GM13976 (cell line): ENCODE data around the gene ANXA4.

Experiments used
- DNase-seq: peaks from one replicate; pipeline ENCODE4 v3.0.0; 2012; ENCODE audit warnings: low spot score
- in situ Hi-C: fragments of 300-500 bp; cut with MboI; formaldehyde crosslinking; loops from one replicate; pipeline ENCODE4 v1.12.0; 2022; ENCODE audit warnings: low sequenced_read_pairs, mixed read lengths, inconsistent platforms; ENCODE audit not compliant: unreplicated experiment
- TF ChIP-seq, protein P1 (sequence below): IDR thresholded peaks from 2 replicates; pipeline ENCODE4 v1.5.1; 2012; ENCODE audit warnings: borderline replicate concordance, mild to moderate bottlenecking; ENCODE audit not compliant: insufficient read depth; ENCODE audit errors: extremely low read depth, missing control alignments, control extremely low read depth

ANXA4 gene

DNA sequence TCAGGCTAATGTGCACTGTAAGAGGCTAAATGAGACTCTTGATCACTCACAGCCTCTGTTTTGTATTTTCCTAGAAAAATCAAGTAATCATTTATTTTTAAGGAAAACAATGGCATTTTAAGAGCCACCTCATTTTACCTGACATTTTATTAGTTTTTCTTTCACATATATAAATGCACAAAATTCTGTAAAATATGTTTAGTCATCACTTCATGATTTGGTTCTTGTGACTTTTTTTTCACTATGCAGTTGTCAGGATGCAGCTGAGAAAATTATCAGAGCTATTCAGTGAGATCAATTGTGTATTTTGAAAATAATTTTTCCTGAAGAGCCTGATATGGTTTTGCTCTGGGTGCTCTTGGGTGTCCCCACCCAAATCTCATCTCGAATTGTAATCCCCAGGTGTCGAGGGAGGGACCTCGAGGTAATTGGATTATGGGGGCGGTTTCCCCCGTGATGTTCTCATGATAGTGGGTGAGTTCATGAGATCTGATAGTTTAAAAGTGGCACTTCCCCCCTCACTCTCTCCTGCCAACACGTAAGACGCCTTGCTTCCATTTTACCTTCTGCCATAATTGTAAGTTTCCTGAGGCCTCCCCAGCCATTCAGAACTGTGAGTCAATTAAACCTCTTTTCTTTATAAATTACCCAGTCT, 16.1 kb upstream of the ANXA4 start:
- in situ Hi-C loops: loop anchor here (10.0 kb wide), 1 partner anchor 179 kb away; no protein-coding TSS in a partner anchor
- TF ChIP-seq, protein P1, sequence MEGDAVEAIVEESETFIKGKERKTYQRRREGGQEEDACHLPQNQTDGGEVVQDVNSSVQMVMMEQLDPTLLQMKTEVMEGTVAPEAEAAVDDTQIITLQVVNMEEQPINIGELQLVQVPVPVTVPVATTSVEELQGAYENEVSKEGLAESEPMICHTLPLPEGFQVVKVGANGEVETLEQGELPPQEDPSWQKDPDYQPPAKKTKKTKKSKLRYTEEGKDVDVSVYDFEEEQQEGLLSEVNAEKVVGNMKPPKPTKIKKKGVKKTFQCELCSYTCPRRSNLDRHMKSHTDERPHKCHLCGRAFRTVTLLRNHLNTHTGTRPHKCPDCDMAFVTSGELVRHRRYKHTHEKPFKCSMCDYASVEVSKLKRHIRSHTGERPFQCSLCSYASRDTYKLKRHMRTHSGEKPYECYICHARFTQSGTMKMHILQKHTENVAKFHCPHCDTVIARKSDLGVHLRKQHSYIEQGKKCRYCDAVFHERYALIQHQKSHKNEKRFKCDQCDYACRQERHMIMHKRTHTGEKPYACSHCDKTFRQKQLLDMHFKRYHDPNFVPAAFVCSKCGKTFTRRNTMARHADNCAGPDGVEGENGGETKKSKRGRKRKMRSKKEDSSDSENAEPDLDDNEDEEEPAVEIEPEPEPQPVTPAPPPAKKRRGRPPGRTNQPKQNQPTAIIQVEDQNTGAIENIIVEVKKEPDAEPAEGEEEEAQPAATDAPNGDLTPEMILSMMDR: no peak
- no peak for DNase-seq

DNA sequence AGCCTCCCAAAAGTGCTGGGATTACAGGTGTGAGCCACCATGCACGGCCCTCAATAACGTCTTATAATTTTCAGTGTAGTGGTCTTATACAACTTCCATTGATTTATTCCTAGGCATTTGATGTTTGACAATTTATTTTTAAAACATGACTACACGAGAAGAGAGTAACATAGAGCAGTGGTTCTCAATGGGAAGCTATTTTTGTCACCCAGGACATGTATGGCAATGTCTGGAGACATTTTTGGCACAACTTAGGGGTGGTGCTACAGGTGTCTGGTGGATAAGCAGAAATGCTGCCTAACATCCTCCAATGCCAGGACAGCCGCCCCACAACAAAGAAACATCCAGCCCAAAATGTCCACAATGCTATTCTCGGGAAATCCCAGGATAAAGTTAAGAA, 12.7 kb upstream of the ANXA4 start:
- in situ Hi-C loops: loop anchor here (10.0 kb wide), 1 partner anchor 176 kb away; no protein-coding TSS in a partner anchor
- no peak for DNase-seq
- TF ChIP-seq, protein P1: no peak

DNA sequence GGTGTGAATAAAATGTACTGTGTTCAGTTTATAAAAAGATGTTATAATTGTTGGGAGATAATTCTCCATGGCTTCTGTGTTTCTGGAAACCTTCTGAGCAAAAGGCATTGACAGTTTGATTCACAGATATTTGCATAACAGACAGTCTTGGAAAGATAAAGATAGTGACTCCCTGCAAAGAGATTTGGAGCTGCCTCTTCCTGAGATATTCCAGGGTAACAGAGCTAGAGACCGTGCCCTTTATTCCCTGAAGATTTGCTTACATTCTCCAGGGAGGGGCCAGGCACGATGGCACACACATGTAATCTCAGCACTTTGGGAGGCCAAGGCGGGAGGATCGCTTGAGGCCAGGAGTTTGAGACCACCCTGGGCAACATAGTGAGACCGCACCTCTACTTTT, 12.2 kb upstream of the ANXA4 start:
- TF ChIP-seq, protein P1: no peak
- no peak for DNase-seq
- in situ Hi-C loops: loop anchor here (10.0 kb wide), 1 partner anchor 175 kb away; no protein-coding TSS in a partner anchor

DNA sequence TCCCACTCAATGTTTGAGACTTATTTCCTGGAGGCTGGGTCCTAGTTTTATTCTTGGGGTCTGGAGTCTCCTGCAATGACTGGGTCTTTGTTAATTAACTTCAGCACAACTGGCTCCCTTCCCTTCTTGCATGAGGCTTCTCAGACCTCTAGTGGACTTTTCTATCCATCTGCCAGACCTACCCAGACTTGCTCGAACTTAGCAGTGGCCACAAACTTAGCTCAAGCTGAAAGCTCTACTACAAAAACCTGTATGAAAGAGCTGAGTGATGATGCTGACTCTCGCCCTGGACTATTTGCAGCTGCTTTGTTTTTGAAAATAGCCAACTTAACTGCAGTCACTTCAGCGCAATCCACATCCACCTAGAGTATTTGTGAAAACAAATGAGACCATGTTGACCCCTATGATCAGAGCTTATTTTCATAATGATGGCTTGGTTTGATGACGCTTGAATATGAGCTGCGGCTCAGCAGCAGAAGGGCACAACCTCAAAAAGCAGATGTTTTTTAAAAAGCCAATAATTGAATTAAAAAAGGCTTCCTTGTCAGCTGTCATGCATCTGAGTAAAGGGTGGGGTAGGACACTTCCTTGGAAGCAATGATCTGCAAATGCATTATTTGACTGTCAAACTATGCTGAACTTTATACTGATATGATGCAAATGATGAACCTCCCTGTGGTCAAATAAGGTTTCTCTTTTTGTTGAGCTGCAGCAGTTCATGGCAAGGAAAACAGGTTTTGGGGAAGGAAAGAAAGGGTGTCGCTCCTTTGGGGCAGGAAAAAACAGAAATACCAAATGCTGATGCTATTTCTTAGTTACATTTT, 10.6 kb upstream of the ANXA4 start:
- TF ChIP-seq, protein P1: no peak
- in situ Hi-C loops: no loop called here
- no peak for DNase-seq

DNA sequence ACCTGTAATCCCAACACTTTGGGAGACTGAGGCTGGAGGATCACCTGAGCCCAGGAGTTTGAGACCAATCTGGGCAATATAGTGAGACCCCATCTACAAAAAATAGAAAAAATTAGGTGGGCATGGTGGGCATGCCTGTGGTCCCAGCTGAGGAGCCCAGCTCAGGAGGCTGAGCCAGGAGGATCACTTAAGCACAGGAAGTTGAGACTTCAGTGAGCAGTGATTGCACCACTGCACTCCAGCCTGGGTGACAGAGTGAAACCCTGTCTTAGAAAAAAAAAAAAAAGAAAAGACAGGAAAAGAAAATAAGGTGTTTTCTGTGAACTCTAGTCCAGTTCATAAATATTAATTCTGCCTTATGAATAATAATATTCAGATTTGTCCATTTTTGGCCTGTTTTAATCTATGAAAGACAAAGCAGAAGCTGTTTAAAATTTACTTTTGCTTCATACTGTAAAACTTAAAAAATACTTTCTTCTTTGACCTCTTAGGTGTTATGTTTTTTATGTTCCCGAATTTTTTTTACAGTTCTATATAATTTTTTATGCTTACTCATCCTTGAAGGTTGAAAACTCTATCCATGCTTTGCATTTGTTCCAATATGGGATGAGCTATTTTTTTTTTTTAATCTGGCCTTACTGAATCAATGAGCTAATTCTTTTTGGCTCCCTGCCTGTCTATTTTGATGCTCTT, 8.4 kb upstream of the ANXA4 start:
- DNase-seq: no peak
- in situ Hi-C loops: no loop called here
- TF ChIP-seq, protein P1: no peak

DNA sequence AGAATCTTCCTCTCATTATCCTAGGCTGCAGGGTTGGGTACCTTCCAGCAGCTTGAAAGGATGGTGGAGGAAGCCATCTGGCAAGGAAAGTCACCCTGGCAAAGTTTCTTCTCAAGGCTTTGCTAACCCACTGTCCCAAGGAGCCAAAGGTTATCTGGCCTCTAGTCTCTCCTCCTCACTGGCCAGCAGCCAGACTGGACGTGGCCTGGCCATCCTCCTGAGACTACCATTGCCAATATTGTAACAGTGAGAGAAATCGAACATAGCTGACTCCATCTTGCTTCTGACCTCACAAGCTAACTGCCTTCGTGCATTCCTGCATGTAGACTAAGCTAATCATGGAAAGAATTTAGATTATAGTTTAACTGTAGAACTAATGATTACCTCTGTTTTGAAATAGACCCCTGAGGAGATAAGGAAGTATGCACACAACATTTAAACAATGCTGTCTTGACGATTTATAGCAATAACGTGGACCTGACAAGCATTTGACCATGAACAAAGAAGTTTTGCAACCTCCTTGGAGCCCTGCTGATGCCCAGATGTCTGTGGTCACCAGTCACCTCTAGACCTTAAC, 7.8 kb upstream of the ANXA4 start:
- in situ Hi-C loops: no loop called here
- TF ChIP-seq, protein P1: no peak
- no peak for DNase-seq
